ENCODE data around the gene TMEM41B.

DNA sequence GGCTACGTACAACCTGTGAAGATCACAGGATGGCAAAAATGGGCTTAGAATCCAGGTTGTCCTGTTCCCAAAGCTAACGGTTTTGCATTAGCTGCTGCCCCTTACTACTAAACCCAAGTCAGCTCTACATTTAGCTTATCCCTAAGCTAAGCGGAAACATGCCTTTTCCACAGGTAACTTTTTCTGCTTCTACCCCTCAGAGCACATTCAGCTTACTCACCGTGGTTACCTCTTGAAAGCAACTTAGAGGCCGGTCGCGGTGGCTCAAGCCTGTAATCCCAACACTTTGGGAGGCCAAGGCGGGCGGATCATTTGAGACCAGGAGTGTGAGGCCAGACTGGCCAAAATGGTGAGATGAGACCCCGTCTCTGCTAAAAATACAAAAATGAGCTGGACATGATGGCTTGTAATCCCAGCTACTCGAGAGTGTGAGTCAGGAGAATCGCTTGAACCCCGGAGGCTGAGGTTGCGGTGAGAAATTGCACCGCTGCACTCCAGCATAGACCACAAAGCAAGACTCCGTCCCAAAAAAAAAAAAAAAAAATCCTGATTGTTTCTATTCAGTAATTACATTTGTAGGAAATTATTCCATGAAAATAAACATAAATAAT is 790 bp upstream of the TMEM41B start:
- TF ChIP-seq, protein P1, sequence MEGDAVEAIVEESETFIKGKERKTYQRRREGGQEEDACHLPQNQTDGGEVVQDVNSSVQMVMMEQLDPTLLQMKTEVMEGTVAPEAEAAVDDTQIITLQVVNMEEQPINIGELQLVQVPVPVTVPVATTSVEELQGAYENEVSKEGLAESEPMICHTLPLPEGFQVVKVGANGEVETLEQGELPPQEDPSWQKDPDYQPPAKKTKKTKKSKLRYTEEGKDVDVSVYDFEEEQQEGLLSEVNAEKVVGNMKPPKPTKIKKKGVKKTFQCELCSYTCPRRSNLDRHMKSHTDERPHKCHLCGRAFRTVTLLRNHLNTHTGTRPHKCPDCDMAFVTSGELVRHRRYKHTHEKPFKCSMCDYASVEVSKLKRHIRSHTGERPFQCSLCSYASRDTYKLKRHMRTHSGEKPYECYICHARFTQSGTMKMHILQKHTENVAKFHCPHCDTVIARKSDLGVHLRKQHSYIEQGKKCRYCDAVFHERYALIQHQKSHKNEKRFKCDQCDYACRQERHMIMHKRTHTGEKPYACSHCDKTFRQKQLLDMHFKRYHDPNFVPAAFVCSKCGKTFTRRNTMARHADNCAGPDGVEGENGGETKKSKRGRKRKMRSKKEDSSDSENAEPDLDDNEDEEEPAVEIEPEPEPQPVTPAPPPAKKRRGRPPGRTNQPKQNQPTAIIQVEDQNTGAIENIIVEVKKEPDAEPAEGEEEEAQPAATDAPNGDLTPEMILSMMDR (IDR thresholded peaks at IDR 0.05; ENCODE audit: low read length) = no peak; the same call in 1 of the 2 replicates
- no peak for TF ChIP-seq EZH2 (IDR thresholded peaks at IDR 0.05; ENCODE audit: borderline replicate concordance, low read length)

Data from OCI-LY1 (cell line).